Mammary epithelial cell (primary cell): ENCODE measurements around the gene ZMYM4.

Experiments
- CTCF ChIP-seq, 2 donors: IDR thresholded peaks in 1 of 2; conservative IDR thresholded peaks in 1 of 2; 2 replicates each; pipeline ENCODE4 v1.5.1; 2011 to 2012; ENCODE audit warnings: inconsistent platforms in 2 of 2, low read length in 2 of 2, mild to moderate bottlenecking in 2 of 2, control low read depth in 1 of 2, low read depth in 1 of 2; ENCODE audit not compliant: insufficient read depth in 1 of 2; ENCODE audit errors: extremely low read depth in 1 of 2
- EZH2 ChIP-seq: IDR thresholded peaks from 2 replicates; pipeline ENCODE4 v1.6.1; 2012; ENCODE audit warnings: low read length, inconsistent platforms, borderline replicate concordance

DNA sequence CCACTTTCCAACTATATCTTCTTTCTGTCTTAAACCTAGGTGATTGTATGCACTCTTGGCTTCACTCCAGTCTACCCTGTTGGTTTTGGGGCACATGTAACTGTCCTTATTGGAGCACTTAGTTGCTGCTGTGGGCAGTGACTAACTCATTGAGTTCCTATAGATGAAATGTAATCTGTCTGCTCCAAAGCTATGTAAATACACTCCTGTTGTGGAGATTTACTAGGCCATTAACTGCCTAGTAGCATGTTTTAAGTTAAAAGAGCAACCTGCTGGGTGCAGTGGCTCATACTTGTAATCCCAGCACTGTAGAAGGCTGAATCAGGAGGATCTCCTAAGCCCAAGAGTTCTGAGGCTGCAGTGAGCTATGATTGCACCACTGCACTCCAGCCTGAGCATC, 137.6 kb downstream of the ZMYM4 start:
- TF ChIP-seq CTCF (conservative IDR thresholded peaks at IDR 0.05 in 1 of 2, IDR thresholded peaks at IDR 0.05 in 1 of 2; ENCODE audit: extremely low read depth in 1 of 2, insufficient read depth in 1 of 2, low read depth in 1 of 2, low read length in 2 of 2) (no peak), EZH2 (no peak)
